HepG2 (cell line): ENCODE data around the gene ASTN2. TPM values are rescaled to one million over a fixed set of nuclear protein-coding genes. Genes with fewer than 3 reads are reported as not detected.

Source experiments
- ATAC-seq: fragments of 200-7000 bp; cut with Tn5 transposase; 3 replicates; pipeline ENCODE4 v1.9.1; 2020; ENCODE audit warnings: mild to moderate bottlenecking, moderate library complexity
- BruUV-seq: library from RNA; stranded (reverse); fragments of 400-500 nt; replicated peaks from 2 replicates; lab custom pipeline; 2021; lab: Mats Ljungman, UMichigan
- CTCF ChIA-PET: fragments of 300-600 bp; formaldehyde crosslinking; extraction: SDS; loops from one replicate; lab custom pipeline; 2021; ENCODE audit warnings: low total read pairs, inconsistent platforms, low intra/inter-chr PET ratio; lab: Yijun Ruan, JAX
- POLR2A ChIA-PET: fragments of 350-600 bp; sonication (Branson Sonifier 250); formaldehyde crosslinking; loops from one replicate; lab custom pipeline; 2020; ENCODE audit warnings: antibody characterized with exemption, inconsistent platforms; lab: Yijun Ruan, JAX
- DNase-seq: peaks from one replicate; pipeline ENCODE4 v3.0.0-alpha.2; 2015; ENCODE audit warnings: low spot score
- FAIRE-seq: peaks from 3 replicates; lab custom pipeline; 2011; peaks lifted over from hg19 to GRCh38; lab: Jason Lieb, UNC
- H2AFZ ChIP-seq: one replicate; pipeline ENCODE4 v1.6.1; 2011; ENCODE audit warnings: low read length, inconsistent platforms
- H3K27ac ChIP-seq: fragments of 300-600 bp; 3 replicates; pipeline ENCODE4 v1.8.0; 2011; ENCODE audit warnings: mixed run types, mild to moderate bottlenecking, mixed read lengths, low read length, inconsistent platforms; ENCODE audit not compliant: insufficient read depth; ENCODE audit errors: extremely low read length
- H3K27me3 ChIP-seq, 2 experiments: fragments of 200-600 bp in 1 of 2; 2 replicates in 1 of 2; 3 replicates in 1 of 2; pipeline versions ENCODE4 v1.6.0 to v1.8.0; 2011; ENCODE audit warnings: low read length in 2 of 2, mild to moderate bottlenecking in 2 of 2, moderate library complexity in 2 of 2, inconsistent platforms in 1 of 2; ENCODE audit not compliant: insufficient read depth in 2 of 2, control insufficient read depth in 1 of 2
- H3K36me3 ChIP-seq, 2 experiments: fragments of 200-600 bp in 1 of 2; replicated peaks in 1 of 2; 2 replicates in 1 of 2; 3 replicates in 1 of 2; pipeline versions ENCODE4 v1.5.1 to v1.8.0; 2011; ENCODE audit warnings: low read length in 2 of 2, inconsistent platforms in 1 of 2; ENCODE audit not compliant: insufficient read depth in 2 of 2, control insufficient read depth in 1 of 2
- H3K4me1 ChIP-seq: 2 replicates; pipeline ENCODE4 v1.5.1; 2012; ENCODE audit warnings: low read length, inconsistent platforms; ENCODE audit not compliant: insufficient read depth
- H3K4me2 ChIP-seq: 2 replicates; pipeline ENCODE4 v1.6.0; 2011; ENCODE audit warnings: low read depth, low read length, inconsistent platforms
- H3K4me3 ChIP-seq, 3 experiments: fragments of 200-600 bp in 1 of 3; sonication (generic), shearing (Covaris generic) in 1 of 3; replicated peaks in 1 of 3; 2 replicates each; pipeline ENCODE4 v1.5.1; 2011 to 2016; ENCODE audit warnings: low read length in 3 of 3, inconsistent platforms in 2 of 3, low read depth in 2 of 3, mild to moderate bottlenecking in 2 of 3, control low read depth in 1 of 3, mixed read lengths in 1 of 3; ENCODE audit not compliant: insufficient read depth in 1 of 3
- H3K79me2 ChIP-seq: one replicate; pipeline ENCODE4 v1.6.1; 2011; ENCODE audit warnings: low read length, inconsistent platforms; ENCODE audit not compliant: insufficient read depth
- H3K9ac ChIP-seq: 2 replicates; pipeline ENCODE4 v1.6.0; 2011; ENCODE audit warnings: mild to moderate bottlenecking, low read depth, low read length, inconsistent platforms; ENCODE audit not compliant: insufficient read depth
- H3K9me3 ChIP-seq: 2 replicates; pipeline ENCODE4 v1.5.1; 2012; ENCODE audit warnings: mild to moderate bottlenecking, low read length
- H4K20me1 ChIP-seq: 2 replicates; pipeline ENCODE4 v1.6.0; 2011; ENCODE audit warnings: inconsistent platforms, mild to moderate bottlenecking, low read length, moderate library complexity; ENCODE audit not compliant: insufficient read depth
- ARHGAP35 ChIP-seq: sonication (generic); formaldehyde crosslinking; IDR thresholded peaks from 2 replicates; pipeline ENCODE4 v1.9.0; 2022; ENCODE audit warnings: mild to moderate bottlenecking, inconsistent platforms, moderate library complexity, missing genetic modification reagents, borderline replicate concordance
- FOSL2 ChIP-seq: sonication (generic); formaldehyde crosslinking; IDR thresholded peaks from 2 replicates; pipeline ENCODE4 v1.4.0; 2020; ENCODE audit warnings: missing genetic modification reagents
- GMEB1 ChIP-seq: sonication (generic); formaldehyde crosslinking; IDR thresholded peaks from 2 replicates; pipeline ENCODE4 v1.5.1; 2020; ENCODE audit warnings: missing genetic modification reagents, mild to moderate bottlenecking, borderline replicate concordance
- KLF11 ChIP-seq: IDR thresholded peaks from 2 replicates; pipeline ENCODE4 v1.6.1; 2016; ENCODE audit warnings: missing compliant biosample characterization
- NFKB2 ChIP-seq: sonication (generic); formaldehyde crosslinking; IDR thresholded peaks from 2 replicates; pipeline ENCODE4 v1.4.0; 2020; ENCODE audit warnings: missing genetic modification reagents, borderline replicate concordance
- PAX8 ChIP-seq: sonication (generic); formaldehyde crosslinking; IDR thresholded peaks from 2 replicates; pipeline ENCODE4 v1.8.0; 2022; ENCODE audit warnings: mild to moderate bottlenecking, missing genetic modification reagents, borderline replicate concordance
- PCBP1 ChIP-seq: fragments of 200-400 bp; formaldehyde crosslinking; IDR thresholded peaks from 2 replicates; pipeline ENCODE4 v1.6.1; 2017; ENCODE audit warnings: mild to moderate bottlenecking, low read depth, low read length, borderline replicate concordance
- PRMT3 ChIP-seq: sonication (generic); formaldehyde crosslinking; IDR thresholded peaks from 2 replicates; pipeline ENCODE4 v1.8.1; 2022; ENCODE audit warnings: low read depth, mild to moderate bottlenecking, moderate library complexity, missing genetic modification reagents, borderline replicate concordance
- TOE1 ChIP-seq: sonication (generic); formaldehyde crosslinking; IDR thresholded peaks from 2 replicates; pipeline ENCODE4 v1.4.0; 2020; ENCODE audit warnings: mild to moderate bottlenecking, missing genetic modification reagents
- ZNF207 ChIP-seq: fragments of 450-650 bp; IDR thresholded peaks from 2 replicates; pipeline ENCODE4 v1.6.1; 2016; ENCODE audit warnings: antibody characterized with exemption, borderline replicate concordance
- ZNF253 ChIP-seq: sonication (generic); formaldehyde crosslinking; IDR thresholded peaks from 2 replicates; pipeline ENCODE4 v1.8.0; 2022; ENCODE audit warnings: mild to moderate bottlenecking, missing genetic modification reagents, borderline replicate concordance
- ZNF274 ChIP-seq: sonication (generic); formaldehyde crosslinking; IDR thresholded peaks from 2 replicates; pipeline ENCODE4 v1.5.1; 2020; ENCODE audit warnings: mild to moderate bottlenecking, missing genetic modification reagents
- ZNF550 ChIP-seq: sonication (generic); formaldehyde crosslinking; IDR thresholded peaks from 2 replicates; pipeline ENCODE4 v1.4.0; 2020; ENCODE audit warnings: mild to moderate bottlenecking, missing genetic modification reagents, borderline replicate concordance
- ZNF609 ChIP-seq: sonication (generic); formaldehyde crosslinking; IDR thresholded peaks from 2 replicates; pipeline ENCODE4 v1.4.0; 2020; ENCODE audit warnings: mild to moderate bottlenecking, missing genetic modification reagents, borderline replicate concordance
- ZNF660 ChIP-seq: sonication (generic); formaldehyde crosslinking; IDR thresholded peaks from 2 replicates; pipeline ENCODE4 v1.5.1; 2020; ENCODE audit warnings: mild to moderate bottlenecking, low read depth, missing genetic modification reagents, borderline replicate concordance
- WGBS: methylation state at CpG from one replicate; pipeline ENCODE4 v1.1.6; 2017; ENCODE audit warnings: low lambda C conversion rate; 5-methylcytosine and 5-hydroxymethylcytosine counted together
- in situ Hi-C: cut with HindIII; loops from 2 replicates; pipeline ENCODE4 v1.10.0; 2017; ENCODE audit warnings: low pct_unique_long_range_greater_than_20kb; ENCODE audit not compliant: extremely low pct_ligation_motif_present
- intact Hi-C: fragments of 100-400 bp; cut with micrococcal nuclease; formaldehyde crosslinking; loops from one replicate; pipeline ENCODE4 v1.10.0; 2022; ENCODE audit not compliant: unreplicated experiment
- polyA plus RNA-seq, 8 experiments: library from polyadenylated mRNA; depleted of rRNA in 3 of 8; stranded (reverse) in 7 of 8; unstranded in 1 of 8; fragments of >200 nt; fragmentation: Illumina TruSeq in 4 of 8; extraction: Trizol in 4 of 8; gene quantifications; 2 replicates each; pipeline versions ENCODE4 v1.2.1 to v1.2.3, GENCODE V29; 2011 to 2016; ENCODE audit warnings: low read depth in 4 of 8, missing spikeins in 1 of 8, mixed read lengths in 1 of 8; ENCODE audit not compliant: insufficient read depth in 1 of 8
- total RNA-seq, 5 experiments: library from RNA; depleted of rRNA; stranded (reverse); fragments of >200 nt; fragmentation: Illumina TruSeq; extraction: Trizol; gene quantifications; 2 replicates each; pipeline ENCODE4 v1.2.3, GENCODE V29; 2016; ENCODE audit warnings: low read depth in 1 of 5

Gene ASTN2
- total and polyA plus RNA-seq, 2 of the 13 experiments (the other 11 are each of a cell fraction or from before 2014, with no cell fraction given), result 5.2 to 13.5 TPM

- TF ChIP-seq ZNF550 (CRISPR knock-in tag), result no peak
- no peak for TF ChIP-seq PAX8 (CRISPR knock-in tag)
- TF ChIP-seq TOE1 (CRISPR knock-in tag), result no peak
- no peak for TF ChIP-seq ZNF207
- no peak for TF ChIP-seq FOSL2 (CRISPR knock-in tag)
- TF ChIP-seq ZNF253 (CRISPR knock-in tag), result no peak
- no peak for TF ChIP-seq KLF11
- TF ChIP-seq NFKB2 (CRISPR knock-in tag), result no peak
These were observed 463.0 kb downstream of the ASTN2 start (continued) for GRCh38 chr9:116951588-116952435.

GRCh38 chr9:116945817-116946216, 469.0 kb downstream of the ASTN2 start:
- no peak overlapping the region for H2AFZ ChIP-seq
- POLR2A ChIA-PET, result no interaction called here
- FAIRE-seq, result no peak
- CTCF ChIA-PET, result no interaction called here
- no peak overlapping the region for H3K4me2 ChIP-seq
- no peaks in the 10 kb centered on the region for H4K20me1 ChIP-seq
- intact Hi-C loops (no loop called here), in situ Hi-C loops (no loop called here)
- WGBS, result 26% methylated on average over 2 of the region's 2 CpGs
- no TSS peak for BruUV-seq
- H3K27ac ChIP-seq, result no peak overlapping the region
- H3K9me3 ChIP-seq, result no peaks in the 10 kb centered on the region
- H3K27me3 ChIP-seq, result no peaks in the 10 kb centered on the region
- no peak for ATAC-seq
- no peak overlapping the region for H3K4me3 ChIP-seq
- no peaks in the 10 kb centered on the region for H3K4me1 ChIP-seq
- DNase-seq, result no peak
- no peaks in the 10 kb centered on the region for H3K36me3 ChIP-seq
- no peaks in the 10 kb centered on the region for H3K79me2 ChIP-seq
- no peak overlapping the region for H3K9ac ChIP-seq
- TF ChIP-seq ZNF609 (CRISPR knock-in tag), result no peak
- no peak for TF ChIP-seq PCBP1
- TF ChIP-seq PRMT3 (CRISPR knock-in tag), result no peak
- no peak for TF ChIP-seq ZNF274 (CRISPR knock-in tag)
- TF ChIP-seq GMEB1 (CRISPR knock-in tag), result no peak
- TF ChIP-seq ARHGAP35 (CRISPR knock-in tag), result no peak
- no peak for TF ChIP-seq ZNF660 (CRISPR knock-in tag)
